ENCODE results near the gene CNDP1.

- TF ChIP-seq CTCF (IDR thresholded peaks at IDR 0.05) (no peak), POLR2A (IDR thresholded peaks at IDR 0.05) (no peak)
Measured at GRCh38 chr18:74526488-74526887, 7.8 kb upstream of the CNDP1 start.
